Esophagus mucosa (tissue), 1 donor: ENCODE measurements around the gene GSTM2. TPM values are rescaled to one million over a fixed set of nuclear protein-coding genes. Genes with fewer than 3 reads are reported as not detected.
A peak's percentile ranks its signal among the peaks of the same experiment; 100 is the strongest.

Source experiments
- ATAC-seq: fragments of 200-7000 bp; cut with Tn5 transposase; one replicate; pipeline ENCODE4 v1.9.1; 2020
- total RNA-seq: library from RNA; stranded (reverse); gene quantifications from one replicate; pipeline ENCODE4 v1.2.4, GENCODE V29; 2023
- donor health status: DM: yes; HTN: yes; CAD: no.

GSTM2 gene
- 17.7 TPM for total RNA-seq

DNA sequence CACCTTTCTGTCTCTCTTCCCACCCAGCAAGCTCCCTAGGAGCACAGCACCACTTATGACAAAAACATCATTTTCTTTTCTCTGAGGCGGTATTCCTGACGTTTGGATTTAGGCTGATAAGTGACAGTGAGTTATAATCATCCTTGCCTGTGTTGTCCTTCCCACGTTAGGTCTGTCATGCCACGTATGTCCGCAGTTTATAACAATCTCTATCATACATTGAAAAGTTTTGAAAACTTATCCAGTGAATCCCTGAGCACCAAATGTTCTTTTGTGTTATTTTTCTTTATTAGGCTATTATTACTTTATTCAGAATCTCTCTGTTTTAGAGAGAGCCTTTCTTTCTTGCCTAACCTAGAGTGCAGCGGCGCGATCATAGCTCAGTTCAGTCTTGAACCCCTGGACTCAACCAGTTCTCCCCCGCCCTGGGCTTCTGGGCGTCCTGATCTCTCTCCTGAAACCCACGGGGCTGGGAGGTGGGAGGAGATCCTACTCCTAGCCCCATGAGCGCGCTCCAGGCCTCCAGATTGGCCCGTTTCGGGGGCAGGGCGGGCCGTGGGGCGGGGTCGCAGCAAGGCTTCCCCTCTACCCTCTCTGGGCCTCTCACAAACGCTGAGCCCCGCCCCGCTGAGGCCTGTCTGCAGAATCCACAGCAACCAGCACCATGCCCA, at the start of gene GSTM2:
GSTM2 (plus strand) TSS at position 606 of the 671 bp plus-strand sequence; CDS start at position 665, 59 bp downstream.
- peak; percentile 97 for ATAC-seq

DNA sequence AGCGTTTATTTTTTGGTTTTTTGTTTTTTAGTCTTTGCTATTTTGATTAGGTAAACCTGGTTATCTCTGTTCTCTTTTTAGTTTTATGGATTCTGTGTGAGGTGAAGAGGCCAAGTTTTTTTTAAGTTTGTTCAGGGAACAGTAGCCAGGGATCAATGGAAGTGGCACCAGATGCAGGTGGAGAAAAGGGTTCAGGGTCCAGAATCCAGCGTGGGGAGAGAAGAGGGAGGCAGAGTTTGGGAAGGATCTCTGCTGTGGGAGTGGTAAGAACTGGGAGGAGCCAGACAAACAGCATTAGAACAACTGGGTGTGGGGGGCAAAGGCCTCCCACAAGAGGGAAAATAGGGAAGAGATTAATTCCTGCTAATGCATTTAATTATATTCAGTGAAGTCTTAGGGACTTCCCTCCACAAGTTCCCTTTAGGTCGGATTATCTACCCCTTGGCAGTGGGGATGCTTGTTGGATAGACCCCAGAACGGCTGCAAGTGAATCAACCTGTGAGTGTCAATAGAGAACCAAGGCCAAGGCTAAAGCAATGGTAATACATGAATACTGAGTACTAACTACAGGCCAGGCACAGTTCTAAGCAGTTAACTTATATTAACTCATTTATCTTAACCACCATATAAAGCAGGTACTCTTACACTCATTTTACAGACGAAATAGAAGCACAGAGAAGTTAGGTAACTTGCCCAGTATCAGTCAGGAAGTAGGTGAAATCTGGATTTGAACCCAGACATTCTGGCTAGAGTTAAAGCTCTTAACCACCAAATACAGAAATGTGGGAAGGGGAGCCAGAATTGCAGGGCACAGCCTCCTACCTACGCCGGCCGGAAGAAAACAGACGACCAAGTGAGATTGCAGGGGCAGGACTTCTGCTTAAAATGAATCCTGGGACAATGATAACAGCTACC, 48.9 kb upstream of the GSTM2 start:
- no peak for ATAC-seq

- peak; percentile 50 for ATAC-seq
These were observed 48.1 kb upstream of the GSTM2 start, which contains the start of the genes AMPD2 and GNAT2 for GRCh38 chr1:109619576-109620400. Gene AMPD2, plus strand, starts transcription at chr1:109619837. Its CDS starts 1,339 bp downstream, at chr1:109621176. Gene GNAT2, minus strand, starts transcription at chr1:109619616. Its CDS starts 6,746 bp downstream, at chr1:109612870.

- ATAC-seq = peak; percentile 3
These were observed 47.5 kb upstream of the GSTM2 start for GRCh38 chr1:109620401-109620791.

- ATAC-seq = peak; percentile 69
These were observed 47.0 kb upstream of the GSTM2 start for GRCh38 chr1:109620841-109621286.

DNA sequence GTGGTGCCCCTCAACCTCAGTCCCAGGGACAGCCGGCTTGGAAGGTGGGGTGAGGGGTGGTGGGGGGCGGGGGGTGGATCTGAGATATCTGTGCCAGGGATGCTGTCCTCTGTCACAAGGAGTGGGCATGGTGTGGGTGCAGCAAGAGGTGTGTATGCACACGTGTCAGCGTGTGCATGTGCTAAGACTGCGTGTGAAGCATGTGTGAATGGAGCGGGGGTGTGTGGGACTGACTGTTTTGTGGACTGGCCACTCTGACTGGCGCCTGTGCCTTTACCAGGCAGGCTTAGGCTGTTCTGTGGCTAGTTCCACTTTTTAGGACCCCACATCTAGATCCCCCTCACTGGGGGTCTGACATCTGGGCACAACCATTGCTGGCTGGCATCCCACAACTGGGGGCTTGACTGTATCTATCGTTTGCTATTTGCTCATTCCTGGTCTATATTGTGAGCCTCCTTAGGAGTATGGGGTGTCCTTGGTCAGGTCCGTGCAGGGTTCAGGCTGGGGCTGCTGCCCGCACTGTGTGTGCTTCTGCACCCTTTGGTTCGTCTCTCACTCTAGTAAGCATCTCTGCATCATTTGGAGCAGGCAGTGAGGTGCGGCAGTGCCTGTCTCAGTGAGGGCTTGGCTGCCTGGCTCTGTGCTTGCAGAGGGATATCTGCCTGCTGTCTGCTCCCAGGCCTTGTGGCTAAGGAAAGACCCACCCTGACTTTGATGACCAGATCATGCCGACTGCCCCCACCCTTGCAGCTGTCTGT, 46.3 kb upstream of the GSTM2 start:
- peak; percentile 3 for ATAC-seq

DNA sequence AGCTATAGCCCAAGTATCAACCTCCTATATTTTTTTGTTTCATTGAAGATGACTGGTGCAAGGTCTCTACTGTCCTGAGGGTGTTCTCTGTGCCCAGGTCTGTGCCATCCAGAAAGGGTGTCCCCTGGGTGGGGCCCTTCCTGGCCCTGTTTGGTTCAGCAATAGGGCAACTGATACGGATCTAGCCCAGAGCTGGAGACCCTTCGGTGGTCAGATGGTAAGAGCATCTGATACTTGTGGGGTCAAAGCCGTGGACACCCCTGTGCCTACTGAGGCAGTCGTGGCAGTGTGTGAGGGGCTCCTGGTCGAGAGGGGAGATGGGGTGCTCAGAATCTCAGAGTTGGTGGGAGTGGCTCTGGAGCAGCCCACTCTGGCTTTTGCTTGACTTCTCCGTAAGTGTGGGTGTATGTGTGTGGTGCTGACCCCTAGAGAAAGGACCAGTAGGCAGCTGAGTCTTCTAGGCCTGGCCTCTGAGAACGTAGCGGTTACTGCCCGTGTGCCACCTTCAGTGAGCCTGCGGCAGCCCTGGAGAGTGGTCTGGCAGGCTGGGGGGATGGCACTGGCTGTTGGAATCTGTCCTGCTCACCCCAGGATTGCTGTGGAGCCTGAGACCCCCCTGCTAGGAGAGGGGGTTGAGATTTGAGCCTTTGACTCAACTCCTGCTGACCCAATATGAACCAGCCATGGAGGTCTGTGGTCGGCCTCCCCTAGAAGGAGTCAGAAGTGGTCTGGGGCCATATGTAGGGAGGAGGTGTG, 45.5 kb upstream of the GSTM2 start:
- ATAC-seq = no peak

DNA sequence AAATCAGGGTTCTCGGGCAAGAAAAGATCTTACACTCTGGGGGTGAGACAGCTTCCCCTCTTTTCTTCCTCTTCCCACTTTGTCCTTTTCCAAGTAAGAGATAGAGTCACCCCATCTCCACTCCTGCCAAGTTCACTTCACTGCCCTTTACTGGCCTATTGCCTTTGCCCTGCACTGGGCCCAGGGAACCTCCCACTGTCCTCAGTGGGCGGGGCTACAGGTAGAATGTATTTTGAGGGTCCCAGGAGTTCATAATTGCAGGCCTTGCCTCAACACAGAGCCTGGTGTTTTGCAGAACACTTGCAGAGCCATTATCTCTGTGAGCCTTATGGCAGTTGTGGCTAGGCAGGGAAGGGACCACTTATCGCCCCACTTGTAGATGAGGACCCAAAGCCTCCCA, 45.0 kb upstream of the GSTM2 start:
- no peak for ATAC-seq

DNA sequence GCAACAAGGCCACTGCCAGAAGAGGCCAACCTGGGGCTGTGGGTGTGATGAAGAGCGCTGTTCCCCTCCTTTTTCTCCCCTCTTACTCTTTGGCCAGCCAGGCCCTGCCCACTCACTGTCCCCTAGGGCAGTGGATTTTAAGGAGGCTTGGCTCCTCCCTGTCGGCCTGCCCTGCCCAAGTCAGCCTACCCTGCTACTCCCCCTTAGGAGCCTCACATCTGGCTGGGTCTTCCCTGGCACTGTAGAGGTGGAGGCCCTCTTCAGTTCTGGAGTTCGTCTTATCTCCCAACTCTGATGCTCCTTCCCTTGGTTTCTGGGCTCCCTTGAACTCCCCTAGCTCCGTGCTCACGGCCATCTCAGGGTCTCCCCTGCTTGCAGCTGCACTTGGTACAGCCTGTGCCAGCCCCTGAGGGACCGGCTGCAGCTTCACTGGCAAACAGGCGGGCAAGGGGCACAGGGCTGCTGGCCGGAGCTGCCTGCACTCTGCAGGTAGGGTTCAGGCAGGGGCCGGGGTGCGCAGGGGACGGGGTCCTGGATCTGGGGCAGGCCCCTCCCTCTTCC, 44.2 kb upstream of the GSTM2 start:
- ATAC-seq = no peak

- no peak for ATAC-seq
These were observed 43.5 kb upstream of the GSTM2 start for GRCh38 chr1:109624201-109625010.

DNA sequence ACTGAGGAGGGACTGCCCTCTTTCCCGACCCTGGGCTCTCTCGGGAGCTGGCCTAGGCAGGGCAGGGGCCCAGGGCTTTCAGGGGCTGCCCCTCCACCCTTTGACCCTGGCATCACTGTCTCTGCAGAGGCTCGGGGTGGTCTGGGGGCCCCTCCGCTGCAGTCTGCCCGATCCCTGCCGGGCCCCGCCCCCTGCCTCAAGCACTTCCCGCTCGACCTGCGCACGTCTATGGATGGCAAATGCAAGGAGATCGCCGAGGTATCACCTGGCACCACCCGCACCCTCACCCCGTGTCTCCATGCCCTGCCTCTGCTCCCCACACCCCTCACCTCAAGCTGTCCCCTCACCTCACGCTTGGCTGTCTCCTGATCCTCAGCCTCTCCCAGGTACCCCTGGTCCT, 42.7 kb upstream of the GSTM2 start:
- ATAC-seq = no peak

DNA sequence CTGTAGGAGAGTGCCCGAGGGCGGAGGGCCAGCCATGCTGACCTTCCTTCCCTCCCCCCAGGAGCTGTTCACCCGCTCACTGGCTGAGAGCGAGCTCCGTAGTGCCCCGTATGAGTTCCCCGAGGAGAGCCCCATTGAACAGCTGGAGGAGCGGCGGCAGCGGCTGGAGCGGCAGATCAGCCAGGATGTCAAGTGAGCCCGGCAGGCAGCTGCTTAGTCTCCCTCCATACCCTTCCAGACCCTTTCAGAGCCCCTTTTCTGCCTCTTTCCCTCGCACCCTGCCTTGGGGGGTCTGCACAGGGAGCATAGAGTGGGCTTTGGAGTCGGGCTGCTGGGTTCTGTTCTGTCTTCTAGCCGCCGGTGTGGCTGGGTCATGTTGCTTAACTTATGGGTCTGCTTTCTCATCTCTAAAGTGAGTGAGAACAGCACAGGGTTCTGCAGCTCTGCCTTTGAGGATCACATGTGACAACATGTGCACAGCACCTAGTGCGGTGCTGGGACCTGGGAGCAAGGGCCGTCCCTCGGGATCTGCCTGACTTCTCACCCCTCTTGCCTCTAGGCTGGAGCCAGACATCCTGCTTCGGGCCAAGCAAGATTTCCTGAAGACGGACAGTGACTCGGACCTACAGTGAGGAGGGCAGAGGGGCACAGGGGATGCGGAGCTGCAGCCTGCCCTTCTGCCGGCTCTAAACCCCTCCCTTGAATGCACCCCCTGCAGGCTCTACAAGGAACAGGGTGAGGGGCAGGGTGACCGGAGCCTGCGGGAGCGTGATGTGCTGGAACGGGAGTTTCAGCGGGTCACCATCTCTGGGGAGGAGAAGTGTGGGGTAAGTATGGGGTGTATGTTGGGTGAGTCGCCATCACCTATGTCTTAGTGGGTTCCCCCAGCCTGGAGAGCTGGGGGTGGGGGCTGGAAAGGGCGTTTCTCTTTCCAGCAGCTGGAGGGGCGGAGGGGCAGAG, 42.0 kb upstream of the GSTM2 start:
- no peak for ATAC-seq

DNA sequence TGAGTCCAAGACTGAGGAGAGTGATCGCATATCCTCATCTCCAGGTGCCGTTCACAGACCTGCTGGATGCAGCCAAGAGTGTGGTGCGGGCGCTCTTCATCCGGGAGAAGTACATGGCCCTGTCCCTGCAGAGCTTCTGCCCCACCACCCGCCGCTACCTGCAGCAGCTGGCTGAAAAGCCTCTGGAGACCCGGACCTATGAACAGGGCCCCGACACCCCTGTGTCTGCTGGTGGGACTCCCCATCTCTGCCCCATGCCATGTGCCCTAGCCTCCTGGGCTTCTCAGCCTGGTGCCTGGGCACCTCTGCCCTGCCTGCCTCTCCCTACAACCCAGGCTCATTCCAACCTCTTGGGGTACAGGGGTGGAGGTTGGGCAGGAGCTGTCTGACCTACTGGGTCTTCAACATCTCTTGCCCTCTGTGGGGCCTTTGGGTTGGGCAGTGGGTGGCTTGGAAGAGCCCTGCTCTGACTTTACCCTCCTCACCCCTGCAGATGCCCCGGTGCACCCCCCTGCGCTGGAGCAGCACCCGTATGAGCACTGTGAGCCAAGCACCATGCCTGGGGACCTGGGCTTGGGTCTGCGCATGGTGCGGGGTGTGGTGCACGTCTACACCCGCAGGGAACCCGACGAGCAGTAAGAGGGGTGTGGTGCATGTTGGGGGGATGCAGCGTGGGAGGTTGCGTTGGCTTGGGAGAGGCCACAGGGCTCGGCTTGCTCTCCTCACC, 41.0 kb upstream of the GSTM2 start:
- no peak for ATAC-seq

DNA sequence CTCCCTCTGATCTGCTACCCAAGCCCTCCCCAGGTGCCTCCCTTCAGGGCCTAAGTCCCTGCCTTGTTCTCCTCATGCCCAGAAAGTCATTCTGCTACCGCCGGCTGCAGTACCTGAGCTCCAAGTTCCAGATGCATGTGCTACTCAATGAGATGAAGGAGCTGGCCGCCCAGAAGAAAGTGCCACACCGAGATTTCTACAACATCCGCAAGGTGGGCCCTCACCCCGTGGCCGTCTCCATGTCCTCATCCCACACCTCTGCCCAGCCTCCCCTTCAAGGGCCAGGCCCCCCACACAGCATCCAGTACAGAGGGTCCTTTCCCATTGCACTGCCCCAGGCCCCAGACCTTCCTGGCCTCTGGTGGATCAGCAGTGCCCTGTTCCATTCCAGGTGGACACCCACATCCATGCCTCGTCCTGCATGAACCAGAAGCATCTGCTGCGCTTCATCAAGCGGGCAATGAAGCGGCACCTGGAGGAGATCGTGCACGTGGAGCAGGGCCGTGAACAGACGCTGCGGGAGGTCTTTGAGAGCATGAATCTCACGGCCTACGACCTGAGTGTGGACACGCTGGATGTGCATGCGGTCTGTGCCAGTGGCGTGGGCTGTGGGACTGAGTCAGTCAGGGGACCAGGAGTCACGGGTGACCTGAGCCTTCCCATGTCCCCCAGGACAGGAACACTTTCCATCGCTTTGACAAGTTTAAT, 40.0 kb upstream of the GSTM2 start:
- ATAC-seq = no peak

- no peak for ATAC-seq
These were observed 39.1 kb upstream of the GSTM2 start for GRCh38 chr1:109628540-109629321.

DNA sequence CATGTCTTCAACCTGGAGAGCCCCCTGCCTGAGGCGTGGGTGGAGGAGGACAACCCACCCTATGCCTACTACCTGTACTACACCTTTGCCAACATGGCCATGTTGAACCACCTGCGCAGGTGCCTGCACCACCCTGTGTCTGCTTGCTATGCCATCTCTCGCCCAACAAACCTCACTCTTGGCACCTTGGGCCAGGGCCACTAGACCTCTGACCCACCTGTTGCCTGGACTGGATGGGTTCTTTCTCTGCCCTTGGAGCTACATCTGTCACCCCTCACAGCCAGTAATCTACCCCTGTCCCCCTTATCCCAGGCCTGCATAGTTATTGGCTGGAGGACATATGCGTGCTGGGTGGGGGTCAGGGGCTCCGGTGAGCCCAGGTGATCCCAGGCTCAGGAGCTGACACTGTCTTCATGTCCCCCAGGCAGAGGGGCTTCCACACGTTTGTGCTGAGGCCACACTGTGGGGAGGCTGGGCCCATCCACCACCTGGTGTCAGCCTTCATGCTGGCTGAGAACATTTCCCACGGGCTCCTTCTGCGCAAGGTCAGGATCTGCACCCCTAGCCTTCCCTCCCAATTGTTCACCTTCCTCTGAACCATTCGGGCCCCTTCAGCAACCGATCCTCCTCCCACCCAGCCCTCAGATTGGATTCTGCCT, 38.4 kb upstream of the GSTM2 start:
- ATAC-seq = no peak
